Breast epithelium (tissue), 3 donors: ENCODE measurements around the gene GNB5.

Source experiments
- POLR2A ChIP-seq: fragments of 450-650 bp; IDR thresholded peaks from one replicate; pipeline ENCODE4 v1.6.1; 2016; ENCODE audit warnings: antibody characterized with exemption, mild to moderate bottlenecking, moderate library complexity
- TF ChIP-seq, protein P1 (sequence below), 3 donors: fragments of 450-650 bp; IDR thresholded peaks; one replicate each; pipeline ENCODE4 v1.5.1; 2016 to 2017; ENCODE audit warnings: antibody characterized with exemption in 3 of 3, mild to moderate bottlenecking in 3 of 3, moderate library complexity in 3 of 3

DNA sequence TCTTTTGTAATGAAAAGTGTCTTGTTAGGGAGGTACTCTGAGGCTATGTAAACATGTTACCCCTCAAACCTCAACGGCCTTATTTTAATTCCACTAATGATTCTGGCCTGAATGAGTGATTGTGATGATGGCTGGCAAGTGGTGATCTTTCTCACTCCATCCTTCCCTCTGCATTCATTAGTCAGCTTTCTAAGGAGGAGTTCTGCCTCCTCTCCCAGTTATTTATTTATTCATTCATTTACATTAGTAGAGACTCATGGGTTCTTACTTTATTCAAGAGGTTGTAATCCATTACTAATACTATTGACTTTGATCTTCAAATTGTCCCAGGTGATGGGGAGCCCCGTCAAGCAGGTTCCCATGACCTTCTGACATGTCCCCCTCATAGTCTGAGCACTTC, 35.3 kb downstream of the GNB5 start:
- TF ChIP-seq, protein P1, sequence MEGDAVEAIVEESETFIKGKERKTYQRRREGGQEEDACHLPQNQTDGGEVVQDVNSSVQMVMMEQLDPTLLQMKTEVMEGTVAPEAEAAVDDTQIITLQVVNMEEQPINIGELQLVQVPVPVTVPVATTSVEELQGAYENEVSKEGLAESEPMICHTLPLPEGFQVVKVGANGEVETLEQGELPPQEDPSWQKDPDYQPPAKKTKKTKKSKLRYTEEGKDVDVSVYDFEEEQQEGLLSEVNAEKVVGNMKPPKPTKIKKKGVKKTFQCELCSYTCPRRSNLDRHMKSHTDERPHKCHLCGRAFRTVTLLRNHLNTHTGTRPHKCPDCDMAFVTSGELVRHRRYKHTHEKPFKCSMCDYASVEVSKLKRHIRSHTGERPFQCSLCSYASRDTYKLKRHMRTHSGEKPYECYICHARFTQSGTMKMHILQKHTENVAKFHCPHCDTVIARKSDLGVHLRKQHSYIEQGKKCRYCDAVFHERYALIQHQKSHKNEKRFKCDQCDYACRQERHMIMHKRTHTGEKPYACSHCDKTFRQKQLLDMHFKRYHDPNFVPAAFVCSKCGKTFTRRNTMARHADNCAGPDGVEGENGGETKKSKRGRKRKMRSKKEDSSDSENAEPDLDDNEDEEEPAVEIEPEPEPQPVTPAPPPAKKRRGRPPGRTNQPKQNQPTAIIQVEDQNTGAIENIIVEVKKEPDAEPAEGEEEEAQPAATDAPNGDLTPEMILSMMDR (IDR thresholded peaks at IDR 0.05), result no peak
- TF ChIP-seq POLR2A, result no peak
